DMS153 treated with DMSO at 0.1 percent for 48 hours (cell line): ENCODE measurements around the gene KCNIP4.

Source experiments
- DNase-seq: peaks from one replicate; lab custom pipeline; 2025; ENCODE audit not compliant: unreplicated experiment; lab: John Stamatoyannopoulos, UW

Gene KCNIP4

GRCh38 chr4:20883677-20884076 is 1064.9 kb downstream of the KCNIP4 start:
- no peak for DNase-seq

DNA sequence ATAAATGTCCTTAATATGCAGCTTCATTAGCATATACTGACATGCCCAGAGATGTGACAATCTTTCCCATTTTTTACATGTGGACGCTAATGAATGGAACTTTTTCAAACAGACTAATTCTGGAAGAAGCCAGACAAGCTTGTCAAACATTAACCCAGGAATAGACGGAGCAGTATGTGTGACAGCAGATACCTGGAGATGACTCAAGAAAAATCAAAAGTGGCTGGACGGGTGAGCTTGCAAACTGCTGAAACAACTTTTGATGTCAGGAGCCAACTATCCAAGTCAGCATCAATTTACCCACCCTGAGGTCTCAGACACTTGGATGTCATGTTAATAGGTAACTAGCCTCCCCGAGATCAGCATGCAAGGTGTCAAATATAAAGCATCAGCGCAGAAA is 1065.3 kb downstream of the KCNIP4 start:
- no peak for DNase-seq

DNA sequence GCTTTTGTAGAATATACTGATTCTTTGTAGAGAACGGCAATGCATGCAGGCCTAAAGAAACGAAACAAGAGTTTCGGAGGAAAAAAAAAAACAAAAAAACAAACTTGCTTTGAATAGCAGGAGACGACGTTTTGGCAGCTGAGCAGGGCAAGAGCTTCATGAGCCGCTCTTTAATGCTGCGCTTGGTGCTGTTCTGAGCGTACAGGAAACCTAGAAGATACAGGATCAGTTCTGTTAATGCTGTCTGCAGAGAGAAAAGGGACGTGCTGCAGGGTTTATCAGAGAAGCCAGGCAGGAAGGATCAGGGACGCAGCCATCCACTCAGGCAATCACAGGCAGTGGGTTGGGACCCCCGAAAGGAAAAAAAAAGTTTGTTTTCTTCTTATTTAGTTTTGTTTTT is 1066.1 kb downstream of the KCNIP4 start:
- no peak for DNase-seq

DNA sequence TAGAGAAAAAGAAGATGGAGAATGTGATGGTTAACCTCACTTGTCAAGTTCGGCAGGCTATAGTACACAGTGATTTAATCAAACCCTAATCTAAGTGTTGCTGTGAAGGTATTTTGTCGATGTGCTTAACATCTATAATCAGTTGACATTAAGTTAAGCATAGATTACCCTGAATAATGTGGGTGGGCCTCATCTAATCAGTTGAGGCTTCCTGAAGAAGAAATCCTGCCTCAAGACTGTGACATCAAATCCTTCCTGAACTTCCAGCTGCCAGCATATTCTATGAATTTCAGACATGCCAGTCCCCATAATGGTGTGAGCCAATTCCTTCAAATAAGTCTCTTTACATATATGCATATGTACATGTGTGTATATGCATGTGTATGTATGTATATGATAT is 1066.9 kb downstream of the KCNIP4 start:
- DNase-seq = no peak

DNA sequence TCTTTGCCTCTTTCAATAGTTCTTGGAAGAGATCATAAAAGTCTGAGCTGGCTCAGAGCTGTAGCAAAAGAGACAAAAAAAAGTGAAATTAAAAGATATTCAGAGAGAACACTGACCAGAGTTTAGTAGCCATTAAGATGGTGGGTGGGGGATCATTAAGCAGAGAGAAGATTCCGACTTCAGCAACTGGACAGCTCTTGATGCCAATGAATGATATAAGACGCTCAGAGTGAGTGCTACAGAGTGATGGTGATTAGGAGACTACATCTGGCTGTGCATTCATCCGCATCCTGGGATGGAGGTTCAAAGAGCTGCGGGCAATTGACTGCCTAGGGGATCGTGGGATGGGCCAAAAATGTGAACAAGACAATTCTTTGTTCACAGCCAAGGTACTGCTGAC is 1069.8 kb downstream of the KCNIP4 start:
- no peak for DNase-seq

- DNase-seq = no peak
Measured at GRCh38 chr4:20870436-20870835, 1078.1 kb downstream of the KCNIP4 start.

DNA sequence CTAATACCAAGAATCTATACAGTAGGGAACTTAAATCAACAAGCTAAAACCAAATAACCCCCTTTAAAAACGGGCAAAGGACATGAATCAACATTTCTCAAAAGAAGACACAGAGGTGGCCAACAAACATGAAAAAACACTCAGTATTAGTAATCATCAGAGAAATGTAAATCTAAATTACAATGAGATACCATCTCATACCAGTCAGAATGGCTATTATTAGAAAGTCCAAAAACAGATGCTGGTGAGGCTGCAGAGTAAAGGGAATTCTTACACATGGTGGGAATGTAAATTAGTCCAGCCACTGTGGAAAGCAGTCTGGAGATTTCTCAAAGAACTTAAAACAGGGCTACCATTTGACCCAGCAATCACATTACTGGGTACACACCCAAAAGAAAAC is 1080.5 kb downstream of the KCNIP4 start:
- DNase-seq = no peak

- DNase-seq = no peak
Measured at GRCh38 chr4:20860878-20861277, 1087.7 kb downstream of the KCNIP4 start.

- no peak for DNase-seq
Measured at GRCh38 chr4:20859097-20859781, 1089.3 kb downstream of the KCNIP4 start.

GRCh38 chr4:20857081-20857480 is 1091.5 kb downstream of the KCNIP4 start:
- DNase-seq = no peak

- DNase-seq = no peak
Measured at GRCh38 chr4:20847124-20847747, 1101.3 kb downstream of the KCNIP4 start.

DNA sequence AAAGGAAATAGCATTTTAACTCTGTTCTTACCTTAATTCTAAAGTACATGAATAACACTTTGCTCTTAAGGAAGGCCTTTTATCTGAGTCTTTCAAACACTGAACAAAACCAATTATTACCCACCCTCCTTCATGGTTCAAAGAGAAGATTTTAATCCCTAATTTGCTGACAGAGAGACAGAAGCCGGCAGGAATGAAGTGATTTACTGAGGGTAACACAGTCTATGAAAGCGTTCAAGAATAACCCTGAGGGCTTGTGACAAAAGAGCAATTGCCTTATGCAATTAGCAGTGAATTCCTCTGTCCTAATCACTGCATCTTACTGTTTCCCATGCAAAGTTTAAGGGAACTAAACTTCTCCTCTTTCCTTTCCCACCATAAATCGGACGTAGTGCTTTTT is 1104.3 kb downstream of the KCNIP4 start:
- DNase-seq = no peak

DNA sequence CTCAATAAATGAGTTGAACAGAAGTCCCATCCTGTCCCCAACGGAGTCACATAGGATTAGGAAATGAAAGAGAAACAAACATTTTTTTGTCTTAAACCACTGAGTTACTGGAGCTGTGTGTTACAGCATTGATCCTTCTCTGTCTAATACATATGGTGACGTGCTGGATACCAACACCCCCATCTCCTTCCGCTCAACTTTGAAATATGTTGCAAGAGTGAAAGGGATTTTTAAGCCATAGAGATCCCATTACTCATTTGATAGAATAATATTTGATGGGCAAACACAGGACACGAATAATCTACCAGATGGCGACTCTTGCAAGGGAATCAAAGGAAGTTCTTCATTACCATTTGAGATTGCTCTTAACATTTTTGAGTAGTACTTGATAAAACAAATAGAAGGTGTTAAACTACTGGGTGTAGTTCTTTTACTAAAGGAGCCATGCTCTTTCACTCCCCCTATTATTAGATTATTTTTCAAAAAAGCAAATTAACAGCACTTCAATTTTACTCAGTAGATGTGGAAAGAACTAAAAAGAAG is 1107.9 kb downstream of the KCNIP4 start:
- DNase-seq = no peak

GRCh38 chr4:20839957-20840356 is 1108.6 kb downstream of the KCNIP4 start:
- DNase-seq = no peak

GRCh38 chr4:20838476-20838875 is 1110.1 kb downstream of the KCNIP4 start:
- DNase-seq = no peak

GRCh38 chr4:20832826-20833225 is 1115.7 kb downstream of the KCNIP4 start:
- no peak for DNase-seq

DNA sequence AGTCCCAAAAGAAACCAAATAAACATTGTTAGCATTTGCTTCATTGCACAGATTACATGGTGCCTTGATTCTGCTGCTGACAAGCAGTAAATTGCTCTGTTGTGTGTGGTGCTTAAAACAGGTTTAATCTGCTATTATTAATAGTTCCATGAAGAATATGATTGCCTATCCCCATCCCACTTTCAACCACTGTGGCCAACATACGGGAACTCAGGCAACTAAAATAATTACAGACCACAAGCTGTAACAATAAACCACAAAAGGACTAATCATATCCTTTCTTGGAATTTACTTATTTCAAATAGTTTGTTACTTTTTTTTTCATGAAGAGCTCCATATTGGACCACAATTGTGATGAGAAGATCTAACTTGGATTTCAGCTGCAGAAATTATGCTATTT is 1116.8 kb downstream of the KCNIP4 start:
- DNase-seq = no peak

DNA sequence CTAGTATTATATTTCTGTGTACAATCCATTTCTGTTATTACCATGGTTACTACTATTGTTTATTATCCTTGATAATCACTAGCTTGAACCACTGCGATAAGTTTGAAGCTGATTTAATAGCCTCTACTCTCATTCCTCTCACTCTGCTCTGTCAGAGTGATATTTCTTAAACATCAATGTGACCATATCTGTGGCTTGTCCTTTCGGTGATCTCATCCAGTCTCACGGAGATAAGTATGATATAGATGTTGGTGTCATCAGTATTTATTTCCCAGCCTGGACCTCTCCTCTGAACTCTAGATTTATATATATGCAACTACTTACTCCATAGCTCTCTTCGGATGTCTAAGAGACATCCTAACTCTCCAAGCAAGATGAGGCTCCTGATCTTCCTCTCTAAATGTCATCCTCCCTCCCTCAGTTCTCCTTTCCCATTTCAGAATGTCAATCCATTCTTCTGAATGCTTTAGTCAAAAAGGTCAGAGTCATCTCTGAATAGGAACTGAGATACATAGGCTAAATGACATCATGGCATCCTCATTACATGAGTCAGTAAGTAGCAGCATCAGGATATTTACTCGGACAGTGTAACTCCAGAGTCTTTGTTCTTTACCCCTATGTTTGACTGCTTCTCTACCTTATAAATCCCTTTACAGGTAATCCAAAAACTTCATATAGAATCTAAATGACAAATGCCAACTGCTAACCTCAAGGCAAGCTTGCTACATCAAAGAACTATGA is 1118.8 kb downstream of the KCNIP4 start:
- DNase-seq = no peak

- no peak for DNase-seq
Measured at GRCh38 chr4:20825505-20825904, 1123.1 kb downstream of the KCNIP4 start.

- DNase-seq = no peak
Measured at GRCh38 chr4:20816287-20816686, 1132.3 kb downstream of the KCNIP4 start.

DNA sequence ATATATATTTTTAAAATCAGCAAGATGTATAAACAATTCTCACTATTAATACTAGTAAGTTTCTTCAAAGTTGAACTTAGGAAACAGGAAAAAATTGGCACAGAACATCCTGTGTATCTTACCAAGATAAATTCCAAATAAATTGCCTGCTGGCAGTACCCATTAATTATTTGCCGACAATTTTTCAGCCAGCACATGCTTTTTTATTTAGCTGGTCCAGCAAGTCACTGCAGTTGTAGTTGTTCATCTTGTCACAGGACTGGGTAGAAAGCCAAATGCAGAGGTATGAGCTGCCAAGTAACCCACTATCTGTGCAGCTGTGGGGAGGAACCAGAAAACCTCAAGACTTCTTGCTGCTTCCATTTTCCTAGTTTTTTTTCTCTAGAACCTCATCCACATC is 1134.9 kb downstream of the KCNIP4 start:
- no peak for DNase-seq

- DNase-seq = no peak
Measured at GRCh38 chr4:20809812-20810211, 1138.8 kb downstream of the KCNIP4 start.
